ENCODE data around the gene SMPD3. TPM values are rescaled to one million over a fixed set of nuclear protein-coding genes. Genes with fewer than 3 reads are reported as not detected.

SMPD3 gene
- total RNA-seq, 4 donors from 2014 or later = 51.1 to 168 (median 68.9) TPM

- H3K36me3 ChIP-seq = peaks cover 0 to 5% (median 0%) of the 10 kb centered on the region in 4 donors
- no peak for DNase-seq
- intact Hi-C loops (cut with DNase I; ENCODE audit: low total_unique reads) = no loop called here
- TF ChIP-seq POLR2AphosphoS5 (IDR thresholded peaks at IDR 0.05) = no peak
- TF ChIP-seq CTCF (IDR thresholded peaks at IDR 0.05) = no peak
- no peak for TF ChIP-seq EP300 (IDR thresholded peaks at IDR 0.05; ENCODE audit: low read depth)
- TF ChIP-seq POLR2A (IDR thresholded peaks at IDR 0.05) = no peak
- no peak overlapping the region for H3K27ac ChIP-seq
- H3K27me3 ChIP-seq = no peaks in the 10 kb centered on the region
- 80 to 88% methylated on average over 1 to 7 of the region's 7 CpGs for WGBS, 2 donors (ENCODE audit: low coverage in 1 of 2)
- H3K9me3 ChIP-seq = no peaks in the 10 kb centered on the region
- no peak overlapping the region for H3K4me3 ChIP-seq
- peaks cover 4 to 39% (median 30%) of the 10 kb centered on the region in 4 donors for H3K4me1 ChIP-seq
- in situ Hi-C loops (cut with MboI; ENCODE audit: low pct_ligation_motif_present in 1 of 4, low pct_unique_long_range_greater_than_20kb in 1 of 4, low sequenced_read_pairs in 3 of 4) = loop anchor here in 1 of 4 donors (25.0 kb wide), 1 partner anchor 131 kb away; no protein-coding TSS in a partner anchor
Measured at GRCh38 chr16:68381363-68381724, 67.0 kb downstream of the SMPD3 start.

- intact Hi-C loops (cut with DNase I; ENCODE audit: low total_unique reads) = no loop called here
- Histone ChIP-seq H3K4me1 (peaks cover 4 to 39% (median 30%) of the 10 kb centered on the region in 4 donors), H3K9me3 (no peaks in the 10 kb centered on the region), H3K4me3 (no peak overlapping the region), H3K27ac (no peak overlapping the region), H3K27me3 (no peaks in the 10 kb centered on the region), H3K36me3 (peaks cover 0 to 5% (median 0%) of the 10 kb centered on the region in 4 donors)
- WGBS, 2 donors (ENCODE audit: low coverage in 1 of 2) = 89 to 100% methylated on average over 4 to 10 of the region's 10 CpGs
- TF ChIP-seq POLR2A (IDR thresholded peaks at IDR 0.05) (no peak), EP300 (IDR thresholded peaks at IDR 0.05; ENCODE audit: low read depth) (no peak), POLR2AphosphoS5 (IDR thresholded peaks at IDR 0.05) (no peak), CTCF (IDR thresholded peaks at IDR 0.05) (no peak)
- in situ Hi-C loops (cut with MboI; ENCODE audit: low pct_ligation_motif_present in 1 of 4, low pct_unique_long_range_greater_than_20kb in 1 of 4, low sequenced_read_pairs in 3 of 4) = loop anchor here in 1 of 4 donors (25.0 kb wide), 1 partner anchor 131 kb away; no protein-coding TSS in a partner anchor
- no peak for DNase-seq
Measured at GRCh38 chr16:68380676-68381362, 67.5 kb downstream of the SMPD3 start.

GRCh38 chr16:68380348-68380670 is 68.0 kb downstream of the SMPD3 start:
- no peak for DNase-seq
- in situ Hi-C loops (cut with MboI; ENCODE audit: low pct_ligation_motif_present in 1 of 4, low pct_unique_long_range_greater_than_20kb in 1 of 4, low sequenced_read_pairs in 3 of 4) = loop anchor here in 1 of 4 donors (25.0 kb wide), 1 partner anchor 132 kb away; no protein-coding TSS in a partner anchor
- TF ChIP-seq EP300 (IDR thresholded peaks at IDR 0.05; ENCODE audit: low read depth) (no peak), POLR2AphosphoS5 (IDR thresholded peaks at IDR 0.05) (no peak), CTCF (IDR thresholded peaks at IDR 0.05) (no peak), POLR2A (IDR thresholded peaks at IDR 0.05) (no peak)
- no peaks in the 10 kb centered on the region for H3K27me3 ChIP-seq
- H3K36me3 ChIP-seq = peaks cover 0 to 5% (median 0%) of the 10 kb centered on the region in 4 donors
- peaks cover 4 to 34% (median 28%) of the 10 kb centered on the region in 4 donors for H3K4me1 ChIP-seq
- intact Hi-C loops (cut with DNase I; ENCODE audit: low total_unique reads) = no loop called here
- WGBS, 2 donors (ENCODE audit: low coverage in 1 of 2) = 72% methylated on average over 3 of the region's 5 CpGs; no CpG with 5 or more reads in 1 of the 2 donors
- peak overlapping the region in 1 of 4 donors; percentile 8 for H3K27ac ChIP-seq
- H3K4me3 ChIP-seq = no peak overlapping the region
- no peaks in the 10 kb centered on the region for H3K9me3 ChIP-seq

GRCh38 chr16:68379472-68380347 is 68.6 kb downstream of the SMPD3 start:
- no peak overlapping the region for H3K4me3 ChIP-seq
- H3K27ac ChIP-seq = peak overlapping the region in 2 of 4 donors; percentile 8 to 34
- peaks cover 0 to 5% (median 0%) of the 10 kb centered on the region in 4 donors for H3K36me3 ChIP-seq
- no peak for TF ChIP-seq CTCF (IDR thresholded peaks at IDR 0.05)
- TF ChIP-seq POLR2AphosphoS5 (IDR thresholded peaks at IDR 0.05) = no peak
- peaks cover 4 to 28% (median 25%) of the 10 kb centered on the region in 4 donors for H3K4me1 ChIP-seq
- no peak for DNase-seq
- in situ Hi-C loops (cut with MboI; ENCODE audit: low pct_ligation_motif_present in 1 of 4, low pct_unique_long_range_greater_than_20kb in 1 of 4, low sequenced_read_pairs in 3 of 4) = loop anchor here in 1 of 4 donors (25.0 kb wide), 1 partner anchor 133 kb away; no protein-coding TSS in a partner anchor
- WGBS, 2 donors (ENCODE audit: low coverage in 1 of 2) = 80% methylated on average over 18 of the region's 18 CpGs; no CpG with 5 or more reads in 1 of the 2 donors
- no peaks in the 10 kb centered on the region for H3K27me3 ChIP-seq
- intact Hi-C loops (cut with DNase I; ENCODE audit: low total_unique reads) = no loop called here
- no peaks in the 10 kb centered on the region for H3K9me3 ChIP-seq
